ENCODE measurements around the gene PTGDS.

PTGDS gene

GRCh38 chr9:136977223-136977622, at the start of gene PTGDS:
Gene PTGDS (plus strand): TSS chr9:136977504. CDS start chr9:136977579, 75 bp downstream.
- DNase-seq = no peak

GRCh38 chr9:136928591-136928990, 48.7 kb upstream of the PTGDS start:
- no peak for DNase-seq

- DNase-seq = no peak
These were observed 47.3 kb upstream of the PTGDS start for GRCh38 chr9:136930014-136930413.

GRCh38 chr9:136931611-136932130, 45.6 kb upstream of the PTGDS start:
- no peak for DNase-seq

GRCh38 chr9:136934277-136934676, 43.0 kb upstream of the PTGDS start:
- DNase-seq = no peak

- no peak for DNase-seq
These were observed 41.7 kb upstream of the PTGDS start for GRCh38 chr9:136935651-136936050.

GRCh38 chr9:136936645-136937170, 40.6 kb upstream of the PTGDS start:
- DNase-seq = no peak

- no peak for DNase-seq
These were observed 39.9 kb upstream of the PTGDS start for GRCh38 chr9:136937186-136938001.

- DNase-seq = no peak
These were observed 37.8 kb upstream of the PTGDS start for GRCh38 chr9:136939431-136939995.

- DNase-seq = no peak
These were observed 37.2 kb upstream of the PTGDS start for GRCh38 chr9:136939996-136940525.

- no peak for DNase-seq
These were observed 36.6 kb upstream of the PTGDS start for GRCh38 chr9:136940526-136941230.

- no peak for DNase-seq
These were observed 35.8 kb upstream of the PTGDS start for GRCh38 chr9:136941231-136942111.

GRCh38 chr9:136942112-136942880, 35.0 kb upstream of the PTGDS start:
- DNase-seq = no peak

GRCh38 chr9:136942881-136943230, 34.4 kb upstream of the PTGDS start:
- DNase-seq = no peak

GRCh38 chr9:136943291-136944211, 33.8 kb upstream of the PTGDS start:
- DNase-seq = no peak

GRCh38 chr9:136944212-136944518, 33.1 kb upstream of the PTGDS start:
- DNase-seq = no peak

- peak; percentile 83 for DNase-seq
These were observed 32.6 kb upstream of the PTGDS start, which contains the start of the genes C8G and FBXW5 for GRCh38 chr9:136944519-136945332. Gene C8G (plus strand): TSS chr9:136945243. CDS start chr9:136945321, 78 bp downstream. Gene FBXW5 (minus strand): TSS chr9:136944738. CDS start chr9:136944083, 655 bp downstream.

- DNase-seq = no peak
These were observed 31.7 kb upstream of the PTGDS start for GRCh38 chr9:136945333-136946227.
